Suprapubic skin (tissue), 4 donors: ENCODE data around the gene DSC2. TPM values are rescaled to one million over a fixed set of nuclear protein-coding genes. Genes with fewer than 3 reads are reported as not detected.

Experiments
- DNase-seq, 2 donors: peaks; one replicate each; pipeline ENCODE4 v3.0.0-alpha.2; 2019; ENCODE audit warnings: low spot score in 2 of 2
- H3K27ac ChIP-seq: fragments of 200-600 bp; sonication (generic); one replicate; pipeline ENCODE4 v1.5.1; 2019
- H3K27me3 ChIP-seq: fragments of 200-600 bp; sonication (generic); one replicate; pipeline ENCODE4 v1.5.1; 2019
- H3K36me3 ChIP-seq: fragments of 200-600 bp; sonication (generic); one replicate; pipeline ENCODE4 v1.5.1; 2019
- H3K4me1 ChIP-seq: fragments of 200-600 bp; sonication (generic); one replicate; pipeline ENCODE4 v1.5.1; 2019
- H3K4me3 ChIP-seq: fragments of 200-600 bp; sonication (generic); one replicate; pipeline ENCODE4 v1.5.1; 2019; ENCODE audit warnings: mild to moderate bottlenecking
- H3K9me3 ChIP-seq: fragments of 200-600 bp; sonication (generic); one replicate; pipeline ENCODE4 v1.5.1; 2019
- CTCF ChIP-seq, 2 donors: fragments of 200-600 bp in 1 of 2; fragments of 450-650 bp in 1 of 2; sonication (generic) in 1 of 2; IDR thresholded peaks; one replicate each; pipeline ENCODE4 v1.5.1; 2016 to 2019; ENCODE audit warnings: antibody characterized with exemption in 2 of 2, mild to moderate bottlenecking in 1 of 2, moderate library complexity in 1 of 2
- EP300 ChIP-seq: sonication (generic); formaldehyde crosslinking; IDR thresholded peaks from one replicate; pipeline ENCODE4 v1.6.1; 2017; ENCODE audit warnings: antibody characterized with exemption
- POLR2A ChIP-seq, 2 donors: fragments of 450-650 bp; IDR thresholded peaks; one replicate each; pipeline ENCODE4 v1.6.1; 2017; ENCODE audit warnings: antibody characterized with exemption in 2 of 2, mild to moderate bottlenecking in 2 of 2, moderate library complexity in 2 of 2
- POLR2AphosphoS5 ChIP-seq, 3 donors: sonication (generic); formaldehyde crosslinking; IDR thresholded peaks; one replicate each; pipeline ENCODE4 v1.6.1; 2017; ENCODE audit warnings: antibody characterized with exemption in 3 of 3
- WGBS: methylation state at CpG from one replicate; pipeline ENCODE4 v1.1.5; 2018; 5-methylcytosine and 5-hydroxymethylcytosine counted together
- total RNA-seq, 4 donors: library from RNA; depleted of rRNA; stranded (reverse); fragments of >200 nt; gene quantifications; one replicate each; pipeline ENCODE4 v1.1.0, GENCODE V29; 2016

DSC2 gene
- total RNA-seq, 4 donors from 2014 or later: 26.2 to 36.4 (median 32.3) TPM

- TF ChIP-seq POLR2AphosphoS5 (IDR thresholded peaks at IDR 0.05) (no peak), POLR2A (IDR thresholded peaks at IDR 0.05) (no peak), CTCF (IDR thresholded peaks at IDR 0.05) (no peak), EP300 (no peak)
These were observed 720 bp upstream of the DSC2 start for GRCh38 chr18:31102941-31103340.

GRCh38 chr18:31101183-31102024, 817 bp downstream of the DSC2 start:
- Histone ChIP-seq H3K4me3 (peak overlapping the region; percentile 67), H3K27me3 (peaks cover 11% of the 10 kb centered on the region), H3K9me3 (no peaks in the 10 kb centered on the region), H3K36me3 (no peaks in the 10 kb centered on the region), H3K27ac (peak overlapping the region; percentile 95), H3K4me1 (peaks cover 19% of the 10 kb centered on the region)
- TF ChIP-seq POLR2A (IDR thresholded peaks at IDR 0.05) (peak in 1 of 2 donors; percentile 35), EP300 (no peak), POLR2AphosphoS5 (IDR thresholded peaks at IDR 0.05) (no peak)
- WGBS: 3% methylated on average over 34 of the region's 72 CpGs
- DNase-seq: peak; percentile 73 to 83

More at GRCh38 chr18:31102941-31103340, 720 bp upstream of the DSC2 start:
- DNase-seq: no peak
- peak overlapping the region; percentile 14 for H3K27ac ChIP-seq
- no peaks in the 10 kb centered on the region for H3K9me3 ChIP-seq
- H3K4me1 ChIP-seq: peaks cover 19% of the 10 kb centered on the region
- 59% methylated on average over 2 of the region's 2 CpGs for WGBS
- peak overlapping the region; percentile 67 for H3K4me3 ChIP-seq
- no peaks in the 10 kb centered on the region for H3K36me3 ChIP-seq
- peaks cover 11% of the 10 kb centered on the region for H3K27me3 ChIP-seq

- Histone ChIP-seq H3K4me1 (peaks cover 19% of the 10 kb centered on the region), H3K27me3 (peaks cover 11% of the 10 kb centered on the region), H3K27ac (peak overlapping the region; percentile 95), H3K9me3 (no peaks in the 10 kb centered on the region), H3K36me3 (no peaks in the 10 kb centered on the region), H3K4me3 (peak overlapping the region; percentile 67)
- TF ChIP-seq POLR2A (IDR thresholded peaks at IDR 0.05) (no peak), POLR2AphosphoS5 (IDR thresholded peaks at IDR 0.05) (no peak), EP300 (no peak), CTCF (IDR thresholded peaks at IDR 0.05) (no peak)
- 4% methylated on average over 23 of the region's 23 CpGs for WGBS
- DNase-seq: peak in 1 of 2 donors; percentile 62
These were observed 1.6 kb downstream of the DSC2 start for GRCh38 chr18:31100436-31101182.

GRCh38 chr18:31099450-31100230, 2.6 kb downstream of the DSC2 start:
- DNase-seq: no peak
- Histone ChIP-seq H3K27me3 (peaks cover 11% of the 10 kb centered on the region), H3K9me3 (no peaks in the 10 kb centered on the region), H3K4me1 (peaks cover 19% of the 10 kb centered on the region), H3K36me3 (no peaks in the 10 kb centered on the region), H3K4me3 (peak overlapping the region; percentile 67), H3K27ac (peak overlapping the region; percentile 95)
- 58% methylated on average over 10 of the region's 10 CpGs for WGBS
- TF ChIP-seq EP300 (no peak), POLR2A (IDR thresholded peaks at IDR 0.05) (no peak), POLR2AphosphoS5 (IDR thresholded peaks at IDR 0.05) (no peak), CTCF (IDR thresholded peaks at IDR 0.05) (no peak)

- peak overlapping the region; percentile 95 for H3K27ac ChIP-seq
- no peaks in the 10 kb centered on the region for H3K9me3 ChIP-seq
- peaks cover 11% of the 10 kb centered on the region for H3K27me3 ChIP-seq
- peaks cover 19% of the 10 kb centered on the region for H3K4me1 ChIP-seq
- no peak for DNase-seq
- no peak for TF ChIP-seq POLR2AphosphoS5 (IDR thresholded peaks at IDR 0.05)
- no peak for TF ChIP-seq EP300
- TF ChIP-seq CTCF (IDR thresholded peaks at IDR 0.05): no peak
- no peak for TF ChIP-seq POLR2A (IDR thresholded peaks at IDR 0.05)
- no peaks in the 10 kb centered on the region for H3K36me3 ChIP-seq
- no peak overlapping the region for H3K4me3 ChIP-seq
These were observed 3.3 kb downstream of the DSC2 start for GRCh38 chr18:31098878-31099277.
